Duodenal mucosa (tissue), 2 donors: Measurements from ENCODE around the gene SOX8.
"Not testable (repeated sequence)": the region's sequence is repeated elsewhere in the genome, so short reads cannot be mapped to it uniquely, and the experiment has no call there.

ENCODE experiments used
- H3K27ac ChIP-seq: one replicate; pipeline ENCODE4 v1.7.0; 2013; ENCODE audit warnings: low read depth, low read length
- H3K27me3 ChIP-seq, 2 donors: one replicate each; pipeline ENCODE4 v1.7.0; 2013; ENCODE audit warnings: low read length in 2 of 2, control low read depth in 1 of 2; ENCODE audit not compliant: insufficient read depth in 2 of 2, control insufficient read depth in 1 of 2
- H3K36me3 ChIP-seq, 2 donors: one replicate each; pipeline ENCODE4 v1.7.0; 2013; ENCODE audit warnings: low read length in 2 of 2, control low read depth in 1 of 2; ENCODE audit not compliant: insufficient read depth in 2 of 2, control insufficient read depth in 1 of 2
- H3K4me1 ChIP-seq, 2 donors: one replicate each; pipeline ENCODE4 v1.7.0; 2013; ENCODE audit warnings: low read length in 2 of 2, control low read depth in 1 of 2; ENCODE audit not compliant: insufficient read depth in 2 of 2, control insufficient read depth in 1 of 2
- H3K4me3 ChIP-seq, 2 donors: one replicate each; pipeline ENCODE4 v1.7.0; 2013; ENCODE audit warnings: low read length in 2 of 2, low read depth in 1 of 2
- H3K9ac ChIP-seq, 2 donors: one replicate each; pipeline ENCODE4 v1.7.0; 2013; ENCODE audit warnings: low read length in 2 of 2, low read depth in 1 of 2
- H3K9me3 ChIP-seq, 2 donors: one replicate each; pipeline ENCODE4 v1.7.0; 2013; ENCODE audit warnings: low read length in 2 of 2, control low read depth in 1 of 2; ENCODE audit not compliant: control insufficient read depth in 1 of 2

SOX8 gene

GRCh38 chr16:939941-940340 is 41.6 kb upstream of the SOX8 start:
- peaks cover 4 to 9% of the 10 kb centered on the region in 2 donors for H3K36me3 ChIP-seq

DNA sequence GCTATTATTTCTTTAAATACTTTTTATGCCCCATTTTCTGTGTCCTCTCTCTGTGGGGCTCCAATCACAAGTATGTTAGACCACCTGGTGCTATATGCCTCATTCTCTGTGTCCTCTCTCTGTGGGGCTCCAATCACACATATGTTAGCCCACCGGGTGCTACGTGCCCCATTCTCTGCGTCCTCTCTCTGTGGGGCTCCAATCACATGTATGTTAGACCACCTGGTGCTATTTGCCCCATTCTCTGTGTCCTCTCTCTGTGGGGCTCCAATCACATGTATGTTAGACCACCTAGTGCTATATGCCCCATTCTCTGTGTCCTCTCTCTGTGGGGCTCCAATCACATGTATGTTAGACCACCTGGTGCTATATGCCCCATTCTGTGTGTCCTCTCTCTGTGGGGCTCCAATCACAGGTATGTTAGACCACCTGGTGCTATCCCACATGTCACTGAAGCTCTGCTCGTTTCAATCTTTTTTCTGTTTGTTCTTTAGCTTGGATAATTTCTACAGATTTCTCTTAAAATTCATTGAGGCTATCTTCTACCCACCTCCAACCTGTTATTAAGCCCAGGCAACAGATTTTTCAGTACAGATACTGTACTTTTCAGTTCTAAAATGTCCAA is 39.0 kb upstream of the SOX8 start:
- Histone ChIP-seq H3K9ac (no peak overlapping the region), H3K27me3 (no peaks in the 10 kb centered on the region), H3K27ac (no peak overlapping the region), H3K9me3 (peaks cover 13 to 17% of the 10 kb centered on the region in 2 donors), H3K36me3 (peaks cover 8 to 29% of the 10 kb centered on the region in 2 donors), H3K4me3 (no peak overlapping the region), H3K4me1 (no peaks in the 10 kb centered on the region)

More at GRCh38 chr16:939941-940340, 41.6 kb upstream of the SOX8 start:
- no peak overlapping the region for H3K4me3 ChIP-seq
- H3K27ac ChIP-seq = no peak overlapping the region
- H3K4me1 ChIP-seq = no peaks in the 10 kb centered on the region
- no peak overlapping the region for H3K9ac ChIP-seq
- H3K9me3 ChIP-seq = peaks cover 13 to 17% of the 10 kb centered on the region in 2 donors
- H3K27me3 ChIP-seq = no peaks in the 10 kb centered on the region

- Histone ChIP-seq H3K9ac (no peak overlapping the region), H3K27me3 (no peaks in the 10 kb centered on the region), H3K4me3 (no peak overlapping the region), H3K9me3 (peaks cover 13 to 17% of the 10 kb centered on the region in 2 donors), H3K27ac (no peak overlapping the region), H3K4me1 (no peaks in the 10 kb centered on the region), H3K36me3 (peaks cover 8 to 29% of the 10 kb centered on the region in 2 donors)
Observed at GRCh38 chr16:943971-944370, 37.6 kb upstream of the SOX8 start.

DNA sequence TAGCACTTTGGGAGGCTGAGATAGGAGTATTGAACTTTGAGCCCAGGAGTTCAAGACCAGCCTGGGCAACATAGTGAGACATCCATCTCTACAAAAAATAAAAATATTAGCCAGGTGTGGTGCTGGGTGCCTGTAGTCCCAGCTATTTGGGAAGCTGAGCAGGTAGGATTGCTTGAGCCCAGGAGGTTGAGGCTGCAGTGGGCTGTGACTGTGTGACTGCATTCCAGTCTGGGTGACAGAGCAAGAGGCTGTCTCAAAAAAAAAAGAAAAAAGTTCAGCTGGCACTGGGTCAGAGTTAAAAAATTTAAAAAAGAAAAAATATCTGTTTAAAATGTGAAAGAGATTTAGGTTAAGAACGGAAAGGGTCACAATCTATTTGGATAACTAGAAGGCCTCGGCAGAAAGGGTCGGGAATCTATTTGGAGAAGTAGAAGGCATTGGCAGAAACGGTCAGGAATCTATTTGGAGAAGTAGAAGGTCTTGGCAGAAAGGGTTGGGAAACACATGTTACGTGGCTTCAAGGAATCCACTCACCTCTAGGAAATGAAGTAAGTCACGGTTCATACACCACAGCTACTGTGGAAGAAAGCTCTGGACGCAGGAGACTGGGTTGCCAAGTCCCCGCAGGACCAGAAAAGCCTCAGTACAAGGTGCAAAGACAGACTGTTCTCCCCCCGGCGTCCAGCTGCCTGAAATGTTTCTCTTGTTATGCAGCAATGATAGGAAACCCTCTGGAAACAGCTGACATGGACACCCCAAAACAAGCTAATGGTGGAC is 36.1 kb upstream of the SOX8 start:
- Histone ChIP-seq H3K4me1 (no peaks in the 10 kb centered on the region), H3K9ac (no peak overlapping the region), H3K4me3 (no peak overlapping the region), H3K36me3 (peaks cover 8 to 29% of the 10 kb centered on the region in 2 donors), H3K9me3 (peaks cover 13 to 17% of the 10 kb centered on the region in 2 donors), H3K27me3 (no peaks in the 10 kb centered on the region), H3K27ac (no peak overlapping the region)

DNA sequence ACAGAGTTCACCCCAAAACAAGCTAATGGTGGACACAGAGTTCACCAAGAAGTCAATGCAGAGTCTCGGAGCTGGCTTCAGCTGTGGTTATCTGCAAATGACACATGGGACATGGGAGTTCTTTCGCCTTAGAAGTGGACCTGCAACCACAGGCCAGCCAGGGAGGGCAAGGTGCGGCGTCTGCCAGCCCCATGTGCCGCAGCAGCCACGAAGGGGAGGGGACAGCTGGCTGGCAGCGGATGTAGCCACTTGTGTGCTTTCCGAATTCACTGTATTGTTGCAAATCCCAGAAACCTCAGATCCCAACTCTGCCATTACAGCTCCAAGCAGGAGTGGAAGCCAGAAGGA is 35.5 kb upstream of the SOX8 start:
- H3K4me1 ChIP-seq = no peaks in the 10 kb centered on the region
- H3K27me3 ChIP-seq = no peaks in the 10 kb centered on the region
- H3K36me3 ChIP-seq = peaks cover 8 to 29% of the 10 kb centered on the region in 2 donors
- H3K9me3 ChIP-seq = peaks cover 13 to 17% of the 10 kb centered on the region in 2 donors
- no peak overlapping the region for H3K4me3 ChIP-seq
- no peak overlapping the region for H3K27ac ChIP-seq
- H3K9ac ChIP-seq = no peak overlapping the region

DNA sequence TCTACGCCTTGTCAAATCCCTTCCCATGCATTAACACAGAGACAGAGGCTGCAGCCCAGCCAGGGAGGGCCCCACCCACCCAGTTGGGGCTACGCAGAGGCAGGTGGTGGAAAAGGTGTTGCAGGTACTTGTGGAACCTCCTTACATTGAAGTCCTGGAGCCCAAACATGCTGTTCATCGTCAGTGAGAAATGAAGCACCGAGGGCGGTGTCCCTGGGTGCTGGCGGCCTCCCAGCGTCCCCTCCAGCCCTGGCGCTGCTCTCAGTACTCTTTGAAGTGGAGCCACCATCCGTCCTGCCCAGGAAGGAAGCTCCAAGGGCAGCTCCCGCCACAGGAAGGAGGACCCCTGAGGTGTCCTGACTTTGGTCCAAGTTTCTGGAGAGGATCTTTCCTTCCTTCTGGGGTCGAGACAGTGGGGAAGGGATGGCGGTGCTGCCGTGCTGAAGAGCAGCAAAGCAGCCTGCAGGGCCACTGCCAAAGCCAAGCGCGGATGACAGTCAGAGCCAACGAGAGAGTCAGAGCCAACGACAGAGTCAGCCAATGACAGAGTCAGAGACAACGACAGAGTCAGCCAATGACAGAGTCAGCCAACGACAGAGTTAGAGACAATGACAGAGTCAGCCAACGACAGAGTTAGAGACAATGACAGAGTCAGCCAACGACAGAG is 34.2 kb upstream of the SOX8 start:
- H3K9me3 ChIP-seq = peaks cover 3 to 5% of the 10 kb centered on the region in 2 donors
- no peaks in the 10 kb centered on the region for H3K4me1 ChIP-seq
- no peak overlapping the region for H3K27ac ChIP-seq
- no peak overlapping the region for H3K9ac ChIP-seq
- peaks cover 13 to 39% of the 10 kb centered on the region in 2 donors for H3K36me3 ChIP-seq
- no peak overlapping the region for H3K4me3 ChIP-seq
- no peaks in the 10 kb centered on the region for H3K27me3 ChIP-seq

- H3K4me1 ChIP-seq, H3K4me3 ChIP-seq, H3K9me3 ChIP-seq, H3K27me3 ChIP-seq, H3K9ac ChIP-seq, H3K27ac ChIP-seq: not testable (repeated sequence)
- peaks cover 9 to 41% of the 10 kb centered on the region in 2 donors for H3K36me3 ChIP-seq
Observed at GRCh38 chr16:947922-948303, 33.7 kb upstream of the SOX8 start.

- not testable (repeated sequence) for H3K9ac ChIP-seq, H3K9me3 ChIP-seq, H3K4me3 ChIP-seq, H3K4me1 ChIP-seq, H3K27ac ChIP-seq, H3K27me3 ChIP-seq
- H3K36me3 ChIP-seq = peaks cover 9 to 41% of the 10 kb centered on the region in 2 donors
Observed at GRCh38 chr16:948767-949166, 32.8 kb upstream of the SOX8 start.

- not testable (repeated sequence) for H3K4me3 ChIP-seq, H3K4me1 ChIP-seq, H3K27me3 ChIP-seq, H3K27ac ChIP-seq, H3K9me3 ChIP-seq, H3K9ac ChIP-seq
- peaks cover 12 to 40% of the 10 kb centered on the region in 2 donors for H3K36me3 ChIP-seq
Observed at GRCh38 chr16:950733-951573, 30.6 kb upstream of the SOX8 start.
